Left lung (tissue), 10 donors: ENCODE results near the gene TMEM208. TPM values are rescaled to one million over a fixed set of nuclear protein-coding genes. Genes with fewer than 3 reads are reported as not detected.

Experiments used
- ATAC-seq: fragments of 200-7000 bp; cut with Tn5 transposase; one replicate; pipeline ENCODE4 v1.9.1; 2020; ENCODE audit warnings: moderate library complexity
- DNase-seq, 4 donors: peaks; one replicate each; pipeline ENCODE4 v3.0.0-alpha.2; 2013 to 2020
- H3K27ac ChIP-seq, 2 donors: fragments of 200-600 bp; sonication (generic) in 1 of 2; one replicate each; pipeline versions ENCODE4 v1.5.0 to v1.8.0; 2020 to 2021
- H3K27me3 ChIP-seq, 2 donors: fragments of 200-600 bp; sonication (generic) in 1 of 2; one replicate each; pipeline versions ENCODE4 v1.5.0 to v1.8.0; 2020 to 2021
- H3K36me3 ChIP-seq, 2 donors: fragments of 200-600 bp; sonication (generic) in 1 of 2; one replicate each; pipeline versions ENCODE4 v1.5.0 to v1.8.0; 2020 to 2021
- H3K4me1 ChIP-seq, 2 donors: fragments of 200-600 bp; one replicate each; pipeline ENCODE4 v1.8.0; 2021
- H3K4me3 ChIP-seq, 2 donors: fragments of 200-600 bp; sonication (generic) in 1 of 2; one replicate each; pipeline versions ENCODE4 v1.5.0 to v1.8.0; 2020 to 2021; ENCODE audit warnings: mild to moderate bottlenecking in 1 of 2
- H3K9me3 ChIP-seq, 2 donors: fragments of 200-600 bp; sonication (generic) in 1 of 2; one replicate each; pipeline versions ENCODE4 v1.5.0 to v1.8.0; 2020 to 2021
- CTCF ChIP-seq, 2 donors: fragments of 200-600 bp; sonication (generic) in 1 of 2; IDR thresholded peaks; one replicate each; pipeline versions ENCODE4 v1.5.0 to v1.8.0; 2021; ENCODE audit warnings: antibody characterized with exemption in 2 of 2
- intact Hi-C, 2 donors: fragments of 100-400 bp; cut with DNase I; formaldehyde crosslinking; loops; one replicate each; pipeline versions ENCODE4 v1.11.2 to v1.14.2; 2022
- polyA plus RNA-seq, 6 donors: library from polyadenylated mRNA; unstranded; fragments of 120-200 nt; gene quantifications; one replicate each; pipeline ENCODE4 v1.2.1, GENCODE V29; 2013; ENCODE audit not compliant: insufficient read length in 6 of 6
- total RNA-seq, 2 donors: library from RNA; stranded (reverse); fragmentation: NEBNext Ultra II Directional; extraction: Animal tissue kit (Norgen Biotek cat#: 25700); gene quantifications; one replicate each; pipeline ENCODE4 v1.2.1, GENCODE V29; 2021
- donor health status: DM: no; HTN: yes; CAD: no.
- donor health status: DM: no; HTN: no; CAD: no.

The TMEM208 gene
- total and polyA plus RNA-seq, 8 donors = 23.1 to 56.9 (median 25.6) TPM

- TF ChIP-seq CTCF (IDR thresholded peaks at IDR 0.05) = no peak
- DNase-seq (no peak), ATAC-seq (no peak)
- H3K27me3 ChIP-seq = peaks cover 0 to 24% of the 10 kb centered on the region in 2 donors
- H3K4me1 ChIP-seq = peaks cover 69 to 80% of the 10 kb centered on the region in 2 donors
- intact Hi-C loops = no loop called here
- peak overlapping the region; percentile 92 to 97 for H3K27ac ChIP-seq
- peaks cover 0 to under 1% of the 10 kb centered on the region in 2 donors for H3K36me3 ChIP-seq
- peak overlapping the region in 1 of 2 donors; percentile 81 for H3K4me3 ChIP-seq
- no peaks in the 10 kb centered on the region for H3K9me3 ChIP-seq
Observed at GRCh38 chr16:67245186-67245585, 18.3 kb downstream of the TMEM208 start.

- H3K27ac ChIP-seq = peak overlapping the region; percentile 92 to 97
- H3K4me3 ChIP-seq = peak overlapping the region; percentile 70 to 81
- no peak for TF ChIP-seq CTCF (IDR thresholded peaks at IDR 0.05)
- peaks cover 65 to 75% of the 10 kb centered on the region in 2 donors for H3K4me1 ChIP-seq
- H3K36me3 ChIP-seq = no peaks in the 10 kb centered on the region
- peaks cover 0 to 29% of the 10 kb centered on the region in 2 donors for H3K27me3 ChIP-seq
- intact Hi-C loops = no loop called here
- DNase-seq (no peak), ATAC-seq (no peak)
- H3K9me3 ChIP-seq = no peaks in the 10 kb centered on the region
Observed at GRCh38 chr16:67245674-67246080, 18.7 kb downstream of the TMEM208 start.

- Histone ChIP-seq H3K27me3 (peaks cover 0 to 34% of the 10 kb centered on the region in 2 donors), H3K4me1 (peaks cover 59 to 70% of the 10 kb centered on the region in 2 donors)
- intact Hi-C loops = no loop called here
Observed at GRCh38 chr16:67246081-67246755, 19.3 kb downstream of the TMEM208 start.

GRCh38 chr16:67246756-67247191, 19.8 kb downstream of the TMEM208 start:
- Histone ChIP-seq H3K4me1 (peaks cover 54 to 64% of the 10 kb centered on the region in 2 donors), H3K27me3 (peaks cover 0 to 34% of the 10 kb centered on the region in 2 donors), H3K27ac (peak overlapping the region; percentile 92 to 97), H3K4me3 (peak overlapping the region; percentile 70 to 81), H3K9me3 (no peaks in the 10 kb centered on the region), H3K36me3 (no peaks in the 10 kb centered on the region)
- DNase-seq (peak in 2 of 4 donors; percentile 74 to 95), ATAC-seq (peak; percentile 74)
- TF ChIP-seq CTCF (IDR thresholded peaks at IDR 0.05) = no peak
- intact Hi-C loops = no loop called here

More at GRCh38 chr16:67246081-67246755, 19.3 kb downstream of the TMEM208 start:
- DNase-seq = peak; percentile 89 to 93 (median 93)
- H3K4me3 ChIP-seq = peak overlapping the region; percentile 70 to 81
- no peaks in the 10 kb centered on the region for H3K36me3 ChIP-seq
- peak; percentile 42 for ATAC-seq
- peak in 1 of 2 donors; percentile 30 for TF ChIP-seq CTCF (IDR thresholded peaks at IDR 0.05)
- H3K9me3 ChIP-seq = no peaks in the 10 kb centered on the region
- H3K27ac ChIP-seq = peak overlapping the region; percentile 92 to 97
